ENCODE measurements around the gene OR2K2.
"Not testable (repeated sequence)": the region's sequence is repeated elsewhere in the genome, so short reads cannot be mapped to it uniquely, and the experiment has no call there.

The OR2K2 gene

GRCh38 chr9:111320631-111321030 lies 9.4 kb downstream of the OR2K2 start:
- Histone ChIP-seq H3K36me3 (no peaks in the 10 kb centered on the region), H3K27me3 (no peaks in the 10 kb centered on the region), H3K4me3 (ENCODE audit: low read depth, low read length) (no peak overlapping the region), H3K4me1 (no peaks in the 10 kb centered on the region), H3K9me3 (no peaks in the 10 kb centered on the region)
- DNase-seq, result no peak
- TF ChIP-seq, protein P1, sequence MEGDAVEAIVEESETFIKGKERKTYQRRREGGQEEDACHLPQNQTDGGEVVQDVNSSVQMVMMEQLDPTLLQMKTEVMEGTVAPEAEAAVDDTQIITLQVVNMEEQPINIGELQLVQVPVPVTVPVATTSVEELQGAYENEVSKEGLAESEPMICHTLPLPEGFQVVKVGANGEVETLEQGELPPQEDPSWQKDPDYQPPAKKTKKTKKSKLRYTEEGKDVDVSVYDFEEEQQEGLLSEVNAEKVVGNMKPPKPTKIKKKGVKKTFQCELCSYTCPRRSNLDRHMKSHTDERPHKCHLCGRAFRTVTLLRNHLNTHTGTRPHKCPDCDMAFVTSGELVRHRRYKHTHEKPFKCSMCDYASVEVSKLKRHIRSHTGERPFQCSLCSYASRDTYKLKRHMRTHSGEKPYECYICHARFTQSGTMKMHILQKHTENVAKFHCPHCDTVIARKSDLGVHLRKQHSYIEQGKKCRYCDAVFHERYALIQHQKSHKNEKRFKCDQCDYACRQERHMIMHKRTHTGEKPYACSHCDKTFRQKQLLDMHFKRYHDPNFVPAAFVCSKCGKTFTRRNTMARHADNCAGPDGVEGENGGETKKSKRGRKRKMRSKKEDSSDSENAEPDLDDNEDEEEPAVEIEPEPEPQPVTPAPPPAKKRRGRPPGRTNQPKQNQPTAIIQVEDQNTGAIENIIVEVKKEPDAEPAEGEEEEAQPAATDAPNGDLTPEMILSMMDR (IDR thresholded peaks at IDR 0.05; ENCODE audit: low read depth, low read length), result no peak

GRCh38 chr9:111316796-111317195 lies 13.2 kb downstream of the OR2K2 start:
- no peaks in the 10 kb centered on the region for H3K27me3 ChIP-seq
- no peaks in the 10 kb centered on the region for H3K4me1 ChIP-seq
- H3K9me3 ChIP-seq, result no peaks in the 10 kb centered on the region
- DNase-seq, result no peak
- H3K36me3 ChIP-seq, result no peaks in the 10 kb centered on the region
- no peak overlapping the region for H3K4me3 ChIP-seq (ENCODE audit: low read depth, low read length)
- TF ChIP-seq, protein P1 (IDR thresholded peaks at IDR 0.05; ENCODE audit: low read depth, low read length), result no peak

DNA sequence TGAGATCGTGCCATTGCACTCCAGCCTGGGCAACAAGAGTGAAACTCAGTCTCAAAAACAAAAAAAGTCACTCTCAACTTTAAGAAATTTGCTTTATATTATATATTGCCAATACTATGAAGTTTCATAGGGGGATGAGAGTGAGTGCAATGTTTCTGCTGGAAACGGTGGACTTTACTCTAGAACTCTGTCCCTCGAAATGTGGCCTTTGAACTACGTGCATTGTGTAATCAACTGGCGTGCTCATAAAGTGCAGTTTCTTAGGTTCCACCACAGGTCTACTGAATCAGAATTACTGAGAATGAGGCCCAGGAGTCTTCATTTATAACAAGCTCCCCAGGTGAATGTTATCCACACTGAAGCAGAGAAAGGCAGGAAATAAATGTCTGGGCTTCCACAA lies 24.1 kb downstream of the OR2K2 start:
- TF ChIP-seq, protein P1 (IDR thresholded peaks at IDR 0.05; ENCODE audit: low read depth, low read length), result no peak

GRCh38 chr9:111304000-111304399 lies 26.0 kb downstream of the OR2K2 start:
- H3K36me3 ChIP-seq; DNase-seq; H3K4me3 ChIP-seq (ENCODE audit: low read depth, low read length); H3K27me3 ChIP-seq; H3K4me1 ChIP-seq; H3K9me3 ChIP-seq: not testable (repeated sequence)

More for the DNA sequence above, 24.1 kb downstream of the OR2K2 start:
- Histone ChIP-seq H3K9me3 (no peaks in the 10 kb centered on the region), H3K27me3 (no peaks in the 10 kb centered on the region), H3K4me3 (ENCODE audit: low read depth, low read length) (no peak overlapping the region), H3K4me1 (no peaks in the 10 kb centered on the region), H3K36me3 (no peaks in the 10 kb centered on the region)
- DNase-seq, result no peak

DNA sequence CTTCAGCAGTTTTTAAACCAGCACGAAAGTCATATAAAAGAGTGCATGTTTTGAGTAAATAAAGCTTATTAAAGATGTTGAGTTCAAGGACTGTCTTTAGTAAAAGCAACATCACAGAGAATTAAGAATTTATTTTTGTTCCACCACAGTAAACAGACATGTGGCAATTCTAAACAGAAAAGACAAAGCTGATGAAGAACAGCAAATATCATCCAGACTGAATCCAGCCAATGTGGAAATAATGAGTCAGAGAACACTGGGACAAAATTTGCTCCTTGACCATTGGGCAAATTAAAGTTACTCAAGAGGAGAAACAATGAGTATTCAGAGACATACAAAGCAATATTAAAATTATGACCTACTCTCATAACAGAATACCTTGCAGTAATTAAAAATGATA lies 28.8 kb downstream of the OR2K2 start:
- Histone ChIP-seq H3K9me3 (no peaks in the 10 kb centered on the region), H3K27me3 (no peaks in the 10 kb centered on the region), H3K36me3 (no peaks in the 10 kb centered on the region), H3K4me3 (ENCODE audit: low read depth, low read length) (no peak overlapping the region), H3K4me1 (no peaks in the 10 kb centered on the region; the same call in 1 of the 2 replicates)
- TF ChIP-seq, protein P1 (IDR thresholded peaks at IDR 0.05; ENCODE audit: low read depth, low read length), result no peak
- DNase-seq, result no peak

DNA sequence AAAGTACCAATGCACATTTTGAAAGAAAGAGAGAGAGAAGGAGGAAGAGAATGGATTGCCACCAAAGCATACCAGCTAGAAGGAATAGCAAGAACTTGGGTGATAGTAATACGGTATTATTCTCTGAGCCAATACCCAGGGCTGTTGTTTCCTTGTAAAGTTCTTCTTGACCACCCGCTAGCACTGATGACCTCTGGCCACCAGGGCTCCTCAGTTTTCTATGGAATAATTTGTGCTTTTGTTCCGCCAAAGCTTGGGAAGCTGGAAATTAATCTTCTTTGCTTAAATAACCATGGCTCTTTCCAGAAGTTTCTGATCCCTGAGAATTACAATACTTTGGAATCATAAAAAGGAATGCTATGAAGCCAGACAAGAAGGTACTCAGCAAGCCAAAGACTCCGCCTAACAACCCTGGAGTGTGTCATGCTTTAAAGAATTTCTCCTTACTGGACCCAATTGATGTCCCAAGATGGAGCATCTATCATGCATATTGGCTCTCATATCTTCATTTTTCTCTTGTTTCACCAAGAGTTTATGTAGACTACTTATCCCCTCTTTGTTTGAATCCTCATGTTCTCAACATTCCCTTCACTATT lies 29.8 kb downstream of the OR2K2 start:
- TF ChIP-seq, protein P1 (IDR thresholded peaks at IDR 0.05; ENCODE audit: low read depth, low read length), result peak; percentile 30
- no peak overlapping the region for H3K4me3 ChIP-seq (ENCODE audit: low read depth, low read length)
- no peaks in the 10 kb centered on the region for H3K9me3 ChIP-seq
- no peak for DNase-seq
- H3K27me3 ChIP-seq, result no peaks in the 10 kb centered on the region
- no peaks in the 10 kb centered on the region; the same call in 1 of the 2 replicates for H3K4me1 ChIP-seq
- H3K36me3 ChIP-seq, result no peaks in the 10 kb centered on the region

- not testable (repeated sequence) for H3K4me1 ChIP-seq, H3K9me3 ChIP-seq, DNase-seq, H3K27me3 ChIP-seq, H3K36me3 ChIP-seq
- H3K4me3 ChIP-seq (ENCODE audit: low read depth, low read length), result 0 out of 2 replicates have a peak overlapping the region, but pooled peaks have one; percentile 10
These were observed 30.4 kb downstream of the OR2K2 start for GRCh38 chr9:111299599-111299966.

All from BE2C (cell line).